ENCODE data around the gene KREMEN2. TPM values are rescaled to one million over a fixed set of nuclear protein-coding genes. Genes with fewer than 3 reads are reported as not detected.

KREMEN2 gene
- total RNA-seq, 1 experiment from 2014 or later: 8.4 TPM

GRCh38 chr16:2973605-2974318 is 9.7 kb downstream of the KREMEN2 start:
- CTCF ChIA-PET: no interaction called here
- H3K27me3 ChIP-seq (ENCODE audit: insufficient read depth, low read depth): no peaks in the 10 kb centered on the region
- no peaks in the 10 kb centered on the region for H3K9me2 ChIP-seq (ENCODE audit: insufficient read depth)
- intact Hi-C loops (cut with micrococcal nuclease; ENCODE audit: unreplicated experiment): no loop called here
- no TSS peak for BruUV-seq (replicated peaks)
- no peaks in the 10 kb centered on the region; the same call in 1 of the 2 replicates for H3K4me1 ChIP-seq (replicated peaks; ENCODE audit: insufficient read depth)
- no peaks in the 10 kb centered on the region; the same call in 1 of the 2 replicates for H4K20me1 ChIP-seq (ENCODE audit: insufficient read depth)
- H3K4me3 ChIP-seq: no peak overlapping the region
- H3K9me3 ChIP-seq (ENCODE audit: insufficient read depth, low read depth): no peaks in the 10 kb centered on the region
- DNase-seq: no peak
- H3K4me2 ChIP-seq: no peak overlapping the region
- H3K79me2 ChIP-seq (ENCODE audit: low read depth): peaks cover 6% of the 10 kb centered on the region; the same call in 1 of the 2 replicates
- POLR2A ChIA-PET (ENCODE audit: unreplicated experiment): no interaction called here
- H3F3A ChIP-seq (ENCODE audit: insufficient read depth, low read depth): peaks cover 19% of the 10 kb centered on the region; the same call in 1 of the 2 replicates
- no peak overlapping the region for H2AFZ ChIP-seq
- no peak overlapping the region for H3K27ac ChIP-seq
- H3K36me3 ChIP-seq (ENCODE audit: low read depth): no peaks in the 10 kb centered on the region
- TF ChIP-seq EZH2 (IDR thresholded peaks at IDR 0.05; ENCODE audit: low read depth) (no peak), CTCF (conservative IDR thresholded peaks at IDR 0.05) (no peak)

- Histone ChIP-seq H3K4me1 (replicated peaks; ENCODE audit: insufficient read depth) (peaks cover 4% of the 10 kb centered on the region), H3K36me3 (ENCODE audit: low read depth) (no peaks in the 10 kb centered on the region), H3K79me2 (ENCODE audit: low read depth) (peaks cover 11% of the 10 kb centered on the region; the same call in 1 of the 2 replicates), H3K27me3 (ENCODE audit: insufficient read depth, low read depth) (no peaks in the 10 kb centered on the region), H2AFZ (no peak overlapping the region), H3K9me3 (ENCODE audit: insufficient read depth, low read depth) (no peaks in the 10 kb centered on the region), H3K4me2 (no peak overlapping the region), H3K9me2 (ENCODE audit: insufficient read depth) (no peaks in the 10 kb centered on the region), H3K4me3 (no peak overlapping the region), H3F3A (ENCODE audit: insufficient read depth, low read depth) (peaks cover 19% of the 10 kb centered on the region; the same call in 1 of the 2 replicates), H3K27ac (no peak overlapping the region), H4K20me1 (ENCODE audit: insufficient read depth) (no peaks in the 10 kb centered on the region; the same call in 1 of the 2 replicates)
- no peak for DNase-seq
- CTCF ChIA-PET: no interaction called here
- no peak for TF ChIP-seq EZH2 (IDR thresholded peaks at IDR 0.05; ENCODE audit: low read depth)
- TF ChIP-seq CTCF (conservative IDR thresholded peaks at IDR 0.05): no peak
- intact Hi-C loops (cut with micrococcal nuclease; ENCODE audit: unreplicated experiment): no loop called here
- POLR2A ChIA-PET (ENCODE audit: unreplicated experiment): no interaction called here
- BruUV-seq (replicated peaks): no TSS peak
These were observed 10.4 kb downstream of the KREMEN2 start for GRCh38 chr16:2974319-2975056.

GRCh38 chr16:2975161-2975795 is 11.2 kb downstream of the KREMEN2 start:
- no TSS peak for BruUV-seq (replicated peaks)
- no peaks in the 10 kb centered on the region for H3K27me3 ChIP-seq (ENCODE audit: insufficient read depth, low read depth)
- no peaks in the 10 kb centered on the region for H3K36me3 ChIP-seq (ENCODE audit: low read depth)
- DNase-seq: no peak
- H4K20me1 ChIP-seq (ENCODE audit: insufficient read depth): no peaks in the 10 kb centered on the region; the same call in 1 of the 2 replicates
- H3K4me3 ChIP-seq: no peak overlapping the region
- H3K9me3 ChIP-seq (ENCODE audit: insufficient read depth, low read depth): no peaks in the 10 kb centered on the region
- peaks cover 6% of the 10 kb centered on the region for H3K4me1 ChIP-seq (replicated peaks; ENCODE audit: insufficient read depth)
- H2AFZ ChIP-seq: no peak overlapping the region
- peaks cover 15% of the 10 kb centered on the region for H3K79me2 ChIP-seq (ENCODE audit: low read depth)
- CTCF ChIA-PET: no interaction called here
- H3F3A ChIP-seq (ENCODE audit: insufficient read depth, low read depth): peaks cover 17% of the 10 kb centered on the region; the same call in 1 of the 2 replicates
- no peak overlapping the region for H3K4me2 ChIP-seq
- H3K27ac ChIP-seq: no peak overlapping the region
- TF ChIP-seq EZH2 (IDR thresholded peaks at IDR 0.05; ENCODE audit: low read depth): no peak
- TF ChIP-seq CTCF (conservative IDR thresholded peaks at IDR 0.05): no peak
- POLR2A ChIA-PET (ENCODE audit: unreplicated experiment): no interaction called here
- no peaks in the 10 kb centered on the region for H3K9me2 ChIP-seq (ENCODE audit: insufficient read depth)
- intact Hi-C loops (cut with micrococcal nuclease; ENCODE audit: unreplicated experiment): no loop called here

Data from PC-9 (cell line).